ENCODE results near the gene LRRFIP1.

DNA sequence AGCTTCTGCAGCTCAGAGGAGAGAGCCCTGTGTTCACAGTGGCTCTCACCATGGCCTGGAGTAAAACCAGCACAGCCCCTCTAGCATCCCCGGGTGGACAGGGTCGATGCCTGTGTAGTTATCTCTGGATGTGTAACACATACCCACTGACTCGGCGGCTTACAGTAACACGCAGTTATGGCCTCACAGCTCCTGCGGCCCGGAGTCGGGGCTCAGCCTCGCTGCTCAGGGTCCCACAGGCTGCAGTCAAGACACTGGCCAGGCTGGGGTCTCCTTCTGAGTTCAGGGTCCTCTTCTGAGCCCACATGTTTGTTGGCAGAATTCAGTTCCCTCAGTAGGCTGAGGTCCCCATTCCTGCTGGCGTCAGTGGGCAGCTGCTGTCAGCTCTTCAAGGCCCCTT, 34.4 kb upstream of the LRRFIP1 start:
- TF ChIP-seq EZH2 (IDR thresholded peaks at IDR 0.05) = no peak
- TF ChIP-seq, protein P1, sequence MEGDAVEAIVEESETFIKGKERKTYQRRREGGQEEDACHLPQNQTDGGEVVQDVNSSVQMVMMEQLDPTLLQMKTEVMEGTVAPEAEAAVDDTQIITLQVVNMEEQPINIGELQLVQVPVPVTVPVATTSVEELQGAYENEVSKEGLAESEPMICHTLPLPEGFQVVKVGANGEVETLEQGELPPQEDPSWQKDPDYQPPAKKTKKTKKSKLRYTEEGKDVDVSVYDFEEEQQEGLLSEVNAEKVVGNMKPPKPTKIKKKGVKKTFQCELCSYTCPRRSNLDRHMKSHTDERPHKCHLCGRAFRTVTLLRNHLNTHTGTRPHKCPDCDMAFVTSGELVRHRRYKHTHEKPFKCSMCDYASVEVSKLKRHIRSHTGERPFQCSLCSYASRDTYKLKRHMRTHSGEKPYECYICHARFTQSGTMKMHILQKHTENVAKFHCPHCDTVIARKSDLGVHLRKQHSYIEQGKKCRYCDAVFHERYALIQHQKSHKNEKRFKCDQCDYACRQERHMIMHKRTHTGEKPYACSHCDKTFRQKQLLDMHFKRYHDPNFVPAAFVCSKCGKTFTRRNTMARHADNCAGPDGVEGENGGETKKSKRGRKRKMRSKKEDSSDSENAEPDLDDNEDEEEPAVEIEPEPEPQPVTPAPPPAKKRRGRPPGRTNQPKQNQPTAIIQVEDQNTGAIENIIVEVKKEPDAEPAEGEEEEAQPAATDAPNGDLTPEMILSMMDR (IDR thresholded peaks at IDR 0.05) = no peak

Data from neural progenitor cell (in vitro differentiated cells).